ENCODE results near the gene TLE5. TPM values are rescaled to one million over a fixed set of nuclear protein-coding genes. Genes with fewer than 3 reads are reported as not detected.

TLE5 gene
- total and polyA plus RNA-seq, 9 of the 15 experiments (the other 6 are each of a cell fraction or from before 2014, with no cell fraction given) = 2.0 to 347 (median 235) TPM

DNA sequence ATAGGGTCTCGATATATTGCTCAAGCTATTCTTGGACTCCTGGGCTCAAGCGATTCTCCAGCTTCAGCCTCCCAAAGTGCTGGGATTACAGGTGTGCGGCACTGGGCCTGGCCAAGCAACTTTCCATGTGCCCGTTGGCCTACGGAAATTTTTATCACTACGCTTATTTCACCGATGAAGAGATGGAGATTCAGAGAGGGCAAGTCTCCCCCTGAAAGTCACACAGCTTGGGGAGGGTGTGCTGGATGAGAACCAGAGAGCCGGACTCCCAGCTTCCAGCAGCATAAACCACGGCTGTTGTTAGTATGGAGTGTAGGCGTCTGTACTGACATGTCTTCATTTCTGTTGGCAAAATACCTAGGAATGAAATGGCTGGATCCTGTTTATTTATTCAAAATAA is 20.0 kb upstream of the TLE5 start:
- ChIA-PET CTCF (ENCODE audit: low intra/inter-chr PET ratio) (no interaction called here), POLR2A (no interaction called here)
- ATAC-seq (no peak), DNase-seq (ENCODE audit: extremely low read depth in 1 of 4, low spot score in 3 of 4) (no peak), FAIRE-seq (no peak)
- in situ Hi-C loops (cut with MboI) = no loop called here
- Histone ChIP-seq H3K9ac (ENCODE audit: insufficient read depth in 1 of 2, low read depth in 2 of 2, low read length in 2 of 2) (no peak overlapping the region), H3K27me3 (ENCODE audit: control insufficient read depth in 2 of 2, insufficient read depth in 2 of 2, low read length in 2 of 2) (no peaks in the 10 kb centered on the region), H2AFZ (ENCODE audit: low read depth, low read length) (no peak overlapping the region), H3K4me2 (ENCODE audit: insufficient read depth, low read length) (no peak overlapping the region), H3K4me1 (replicated peaks in 1 of 2; ENCODE audit: control insufficient read depth in 2 of 2, insufficient read depth in 2 of 2, low read length in 2 of 2) (no peaks in the 10 kb centered on the region; a peak in 2 of 5 replicates), H3K36me3 (ENCODE audit: control insufficient read depth, insufficient read depth, low read length) (no peaks in the 10 kb centered on the region), H3K9me1 (ENCODE audit: control insufficient read depth, insufficient read depth, low read length) (no peaks in the 10 kb centered on the region), H3K4me3 (no peak overlapping the region), H3K79me2 (ENCODE audit: control insufficient read depth, insufficient read depth, low read length) (no peaks in the 10 kb centered on the region), H3K27ac (ENCODE audit: extremely low read depth, low read depth, low read length) (no peak overlapping the region), H3K9me3 (replicated peaks; ENCODE audit: control insufficient read depth, insufficient read depth, low read depth, low read length) (no peaks in the 10 kb centered on the region), H4K20me1 (replicated peaks; ENCODE audit: control insufficient read depth, insufficient read depth, low read length) (no peaks in the 10 kb centered on the region)
- no peak for TF ChIP-seq DIDO1 (tag; IDR thresholded peaks at IDR 0.05; ENCODE audit: low read depth)
- TF ChIP-seq BCOR (IDR thresholded peaks at IDR 0.05) = peak; percentile 58
- TF ChIP-seq, protein P1, sequence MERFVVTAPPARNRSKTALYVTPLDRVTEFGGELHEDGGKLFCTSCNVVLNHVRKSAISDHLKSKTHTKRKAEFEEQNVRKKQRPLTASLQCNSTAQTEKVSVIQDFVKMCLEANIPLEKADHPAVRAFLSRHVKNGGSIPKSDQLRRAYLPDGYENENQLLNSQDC (CRISPR knock-in tag; IDR thresholded peaks at IDR 0.05) = no peak
- TF ChIP-seq RBM25 (IDR thresholded peaks at IDR 0.05; ENCODE audit: low read depth, low read length, severe bottlenecking) = peak; percentile 85
- TF ChIP-seq, protein P2, sequence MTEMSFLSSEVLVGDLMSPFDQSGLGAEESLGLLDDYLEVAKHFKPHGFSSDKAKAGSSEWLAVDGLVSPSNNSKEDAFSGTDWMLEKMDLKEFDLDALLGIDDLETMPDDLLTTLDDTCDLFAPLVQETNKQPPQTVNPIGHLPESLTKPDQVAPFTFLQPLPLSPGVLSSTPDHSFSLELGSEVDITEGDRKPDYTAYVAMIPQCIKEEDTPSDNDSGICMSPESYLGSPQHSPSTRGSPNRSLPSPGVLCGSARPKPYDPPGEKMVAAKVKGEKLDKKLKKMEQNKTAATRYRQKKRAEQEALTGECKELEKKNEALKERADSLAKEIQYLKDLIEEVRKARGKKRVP (CRISPR knock-in tag; IDR thresholded peaks at IDR 0.05) = no peak
- TF ChIP-seq ZFP36 (IDR thresholded peaks at IDR 0.05; ENCODE audit: low read depth, low read length, partially characterized antibody) = peak; percentile 67
- TF ChIP-seq KDM1A (IDR thresholded peaks at IDR 0.05) = 0 out of 4 replicates have a peak, but pooled peaks of 1 of the 2 experiments have one; percentile 30
- no TSS peak for BruUV-seq (replicated peaks)
- 82% methylated on average over 10 of the region's 10 CpGs for WGBS (ENCODE audit: insufficient coverage, low coverage, missing lambda C conversion rate)
- intact Hi-C loops (cut with micrococcal nuclease) = no loop called here

All from K562 (cell line).